Measurements from ENCODE around the gene TEDDM1.

The TEDDM1 gene

GRCh38 chr1:182368358-182368757 lies 32.1 kb downstream of the TEDDM1 start:
- H3K4me3 ChIP-seq (ENCODE audit: low read length): no peak overlapping the region
- no peak for DNase-seq (ENCODE audit: low read depth)
- TF ChIP-seq CTCF (conservative IDR thresholded peaks at IDR 0.05; ENCODE audit: low read depth, low read length): no peak

GRCh38 chr1:182367926-182368325 lies 32.5 kb downstream of the TEDDM1 start:
- no peak overlapping the region for H3K4me3 ChIP-seq (ENCODE audit: low read length)
- TF ChIP-seq CTCF (conservative IDR thresholded peaks at IDR 0.05; ENCODE audit: low read depth, low read length): no peak
- DNase-seq (ENCODE audit: low read depth): no peak

- no peak for DNase-seq (ENCODE audit: low read depth)
- H3K4me3 ChIP-seq (ENCODE audit: low read length): no peak overlapping the region
- no peak for TF ChIP-seq CTCF (conservative IDR thresholded peaks at IDR 0.05; ENCODE audit: low read depth, low read length)
Observed at GRCh38 chr1:182366596-182366995, 33.9 kb downstream of the TEDDM1 start.

- TF ChIP-seq CTCF (conservative IDR thresholded peaks at IDR 0.05; ENCODE audit: low read depth, low read length): no peak
- no peak for DNase-seq (ENCODE audit: low read depth)
- no peak overlapping the region for H3K4me3 ChIP-seq (ENCODE audit: low read length)
Observed at GRCh38 chr1:182359645-182360044, 40.8 kb downstream of the TEDDM1 start.

- TF ChIP-seq CTCF (conservative IDR thresholded peaks at IDR 0.05; ENCODE audit: low read depth, low read length): no peak
- H3K4me3 ChIP-seq (ENCODE audit: low read length): no peak overlapping the region
- no peak for DNase-seq (ENCODE audit: low read depth)
Observed at GRCh38 chr1:182357913-182358312, 42.6 kb downstream of the TEDDM1 start.

GRCh38 chr1:182357171-182357570 lies 43.3 kb downstream of the TEDDM1 start:
- DNase-seq (ENCODE audit: low read depth): no peak
- TF ChIP-seq CTCF (conservative IDR thresholded peaks at IDR 0.05; ENCODE audit: low read depth, low read length): no peak
- no peak overlapping the region for H3K4me3 ChIP-seq (ENCODE audit: low read length)

DNA sequence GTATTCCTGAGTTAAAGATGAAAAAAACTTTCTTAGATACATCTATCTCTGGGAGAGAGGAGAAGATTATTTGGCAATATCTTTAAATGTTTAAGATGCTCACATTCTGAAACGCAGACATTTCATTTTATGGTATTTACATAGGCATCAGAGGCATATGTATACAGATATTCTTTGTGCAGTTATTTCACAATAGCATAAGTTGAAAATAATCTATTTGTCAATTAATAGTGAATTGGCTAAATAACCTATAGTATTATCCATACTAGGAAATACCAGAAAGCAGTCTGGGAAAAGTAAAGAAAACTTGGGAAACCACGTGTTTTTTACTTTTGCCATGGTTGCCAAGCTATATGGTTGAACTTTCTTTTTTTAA lies 44.8 kb downstream of the TEDDM1 start:
- no peak for DNase-seq (ENCODE audit: low read depth)
- no peak overlapping the region for H3K4me3 ChIP-seq (ENCODE audit: low read length)
- no peak for TF ChIP-seq CTCF (conservative IDR thresholded peaks at IDR 0.05; ENCODE audit: low read depth, low read length)
